Measurements from ENCODE around the gene DIS3L2. TPM values are rescaled to one million over a fixed set of nuclear protein-coding genes. Genes with fewer than 3 reads are reported as not detected.

DIS3L2 gene
- total RNA-seq, result 20.8 and 21.4 TPM in 2 replicates

GRCh38 chr2:231961349-231962166, at the start of gene DIS3L2:
Gene DIS3L2, plus strand, starts transcription at chr2:231961713. Its CDS starts 53,215 bp downstream, at chr2:232014928.

GRCh38 chr2:231926180-231926741, 35.3 kb upstream of the DIS3L2 start, which contains the start of gene NPPC:
Gene NPPC, minus strand, starts transcription at chr2:231926396. Its CDS starts 147 bp downstream, at chr2:231926249.

GRCh38 chr2:232378735-232379151, 417.2 kb downstream of the DIS3L2 start, which contains the start of gene ALPP:
Gene ALPP, plus strand, starts transcription at chr2:232378751. Its CDS starts 52 bp downstream, at chr2:232378803.

Other genes starting within 250 kb of the DIS3L2 start
- 15.7 and 19.8 TPM in 2 replicates for gene PDE6D, start 180.4 kb upstream of the DIS3L2 start, total RNA-seq
- 17.2 and 19.1 TPM in 2 replicates for gene COPS7B, start 175.3 kb upstream of the DIS3L2 start, total RNA-seq
- gene NPPC, start 35.3 kb upstream of the DIS3L2 start, total RNA-seq, result not detected in 2 replicates